ENCODE data around the gene RFESD.
"Not testable (repeated sequence)": the region's sequence is repeated elsewhere in the genome, so short reads cannot be mapped to it uniquely, and the experiment has no call there.

Gene RFESD

GRCh38 chr5:95667678-95668077 is 21.1 kb downstream of the RFESD start:
- DNase-seq, result no peak

GRCh38 chr5:95668216-95668615 is 21.6 kb downstream of the RFESD start:
- no peak for DNase-seq

- no peak for DNase-seq
Observed at GRCh38 chr5:95668728-95669127, 22.2 kb downstream of the RFESD start.

- peak; percentile 80 for DNase-seq
Observed at GRCh38 chr5:95669540-95669939, 23.0 kb downstream of the RFESD start.

- DNase-seq, result no peak
Observed at GRCh38 chr5:95669985-95670384, 23.4 kb downstream of the RFESD start.

- no peak for DNase-seq
Observed at GRCh38 chr5:95670568-95670967, 24.0 kb downstream of the RFESD start.

- no peak for DNase-seq
Observed at GRCh38 chr5:95671826-95672225, 25.2 kb downstream of the RFESD start.

- DNase-seq, result no peak
Observed at GRCh38 chr5:95672641-95673040, 26.1 kb downstream of the RFESD start.

GRCh38 chr5:95673081-95673480 is 26.5 kb downstream of the RFESD start:
- peak; percentile 40 for DNase-seq

- DNase-seq, result no peak
Observed at GRCh38 chr5:95682891-95683290, 36.3 kb downstream of the RFESD start, which contains the start of gene SPATA9. Gene SPATA9 (minus strand): TSS chr5:95682991. CDS start chr5:95682854, 137 bp downstream.

GRCh38 chr5:95684361-95684760 is 37.8 kb downstream of the RFESD start:
- no peak for DNase-seq

- DNase-seq, result no peak
Observed at GRCh38 chr5:95686651-95687050, 40.1 kb downstream of the RFESD start.

GRCh38 chr5:95689680-95690079 is 43.1 kb downstream of the RFESD start:
- DNase-seq, result no peak

- DNase-seq, result no peak
Observed at GRCh38 chr5:95690333-95690732, 43.8 kb downstream of the RFESD start.

GRCh38 chr5:95697781-95698681 is 51.5 kb downstream of the RFESD start:
- DNase-seq, result no peak

- DNase-seq, result no peak
Observed at GRCh38 chr5:95699337-95699736, 52.8 kb downstream of the RFESD start.

- no peak for DNase-seq
Observed at GRCh38 chr5:95701074-95701473, 54.5 kb downstream of the RFESD start.

GRCh38 chr5:95704150-95704549 is 57.6 kb downstream of the RFESD start:
- no peak for DNase-seq

- not testable (repeated sequence) for DNase-seq
Observed at GRCh38 chr5:95706196-95706595, 59.6 kb downstream of the RFESD start.

- DNase-seq, result no peak
Observed at GRCh38 chr5:95707055-95707454, 60.5 kb downstream of the RFESD start.

Data from retina (tissue), 1 donor.